Epithelial cell of esophagus (primary cell): ENCODE results near the gene CASZ1.

Experiments used
- DNase-seq: peaks from one replicate; pipeline ENCODE4 v3.0.0; 2010; ENCODE audit warnings: low read depth
- H3K4me3 ChIP-seq: 2 replicates; pipeline ENCODE4 v1.5.1; 2011; ENCODE audit warnings: mild to moderate bottlenecking, low read length, control low read depth
- CTCF ChIP-seq: IDR thresholded peaks from 2 replicates; pipeline ENCODE4 v1.5.1; 2011; ENCODE audit warnings: low read depth, mild to moderate bottlenecking, low read length, control low read depth, inconsistent platforms; ENCODE audit not compliant: insufficient read depth; ENCODE audit errors: missing control alignments

Gene CASZ1

DNA sequence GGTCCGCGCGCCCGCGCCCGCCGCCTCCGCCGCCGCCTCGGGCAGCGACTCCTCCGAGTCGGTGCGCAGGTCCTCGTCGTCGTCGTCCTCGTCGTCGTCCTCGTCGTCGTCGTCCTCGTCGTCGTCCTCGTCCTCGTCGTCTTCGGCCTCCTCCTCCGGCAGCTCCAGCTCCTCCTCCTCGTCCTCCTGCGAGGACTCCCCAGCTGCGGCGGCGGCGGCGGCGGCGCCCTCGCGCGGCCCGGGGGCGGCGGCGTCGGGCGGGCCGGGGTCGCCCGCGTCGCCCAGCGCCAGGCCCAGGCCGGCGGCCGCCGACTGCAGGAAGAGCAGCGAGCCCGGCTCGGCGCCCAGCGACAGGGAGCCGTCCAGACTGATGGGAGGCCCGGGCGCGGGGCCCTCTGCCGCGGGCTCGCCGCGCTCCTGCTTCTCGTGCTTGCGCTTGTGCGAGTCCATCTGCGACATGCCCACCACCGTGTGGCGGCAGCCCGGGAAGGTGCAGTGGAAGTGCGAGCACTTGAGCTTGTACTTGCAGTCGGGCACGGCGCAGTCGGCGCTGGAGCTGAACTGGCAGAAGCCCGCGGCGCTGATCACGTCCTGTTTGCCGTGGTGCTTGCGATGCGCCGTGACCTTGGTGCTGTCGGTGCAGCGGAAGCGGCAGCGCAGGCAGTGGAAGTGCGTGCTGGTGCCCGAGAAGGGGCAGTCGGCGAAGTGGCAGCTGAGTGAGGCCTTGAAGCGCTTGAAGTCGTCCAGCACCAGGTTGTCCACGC, 157.3 kb downstream of the CASZ1 start:
- H3K4me3 ChIP-seq = no peak overlapping the region
- no peak for DNase-seq
- no peak for TF ChIP-seq CTCF

DNA sequence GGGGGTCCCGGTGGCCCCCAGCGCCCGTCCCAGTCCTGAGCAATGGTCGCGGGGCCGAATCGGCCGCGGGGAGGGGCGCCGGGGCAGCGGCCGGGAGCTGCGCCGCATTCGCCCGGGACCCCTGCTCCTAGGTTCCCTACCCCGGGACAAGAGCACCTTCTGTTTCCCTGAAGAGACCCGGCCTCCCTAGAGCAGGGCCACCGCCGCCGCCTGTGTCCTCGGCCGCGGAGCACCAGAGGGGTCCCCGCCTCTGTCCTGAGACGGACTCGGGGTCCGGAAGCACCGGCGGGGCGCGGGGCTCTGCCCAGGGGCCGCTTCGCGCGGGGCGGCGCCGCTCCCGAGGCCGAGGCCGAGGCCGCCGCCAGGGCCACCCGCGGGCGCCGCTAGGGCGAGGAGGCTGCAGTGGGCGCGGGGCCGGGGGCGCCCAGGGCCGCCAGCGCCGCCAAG, 157.9 kb downstream of the CASZ1 start:
- no peak for DNase-seq
- no peak for TF ChIP-seq CTCF
- no peak overlapping the region for H3K4me3 ChIP-seq

- no peak for DNase-seq
- no peak for TF ChIP-seq CTCF
- H3K4me3 ChIP-seq = no peak overlapping the region
Observed at GRCh38 chr1:10637834-10638558, 158.4 kb downstream of the CASZ1 start.

GRCh38 chr1:10637400-10637799, 159.0 kb downstream of the CASZ1 start:
- TF ChIP-seq CTCF = no peak
- no peak for DNase-seq
- no peak overlapping the region for H3K4me3 ChIP-seq

GRCh38 chr1:10635992-10636391, 160.5 kb downstream of the CASZ1 start:
- peak overlapping the region; percentile 30 for H3K4me3 ChIP-seq
- TF ChIP-seq CTCF = no peak
- peak; percentile 89 for DNase-seq

- TF ChIP-seq CTCF = no peak
- peak; percentile 97 for DNase-seq
- peak overlapping the region; percentile 30 for H3K4me3 ChIP-seq
Observed at GRCh38 chr1:10635085-10635896, 161.2 kb downstream of the CASZ1 start.
